Subcutaneous adipose tissue (tissue), 4 donors: ENCODE results near the gene CPTP. TPM values are rescaled to one million over a fixed set of nuclear protein-coding genes. Genes with fewer than 3 reads are reported as not detected.

Source experiments
- total RNA-seq, 4 donors: library from RNA; depleted of rRNA; stranded (reverse); fragments of >200 nt; gene quantifications; one replicate each; pipeline ENCODE4 v1.1.0, GENCODE V29; 2016
- TF ChIP-seq, protein P1 (sequence below): fragments of 450-650 bp; IDR thresholded peaks from one replicate; pipeline ENCODE4 v1.5.1; 2016; ENCODE audit warnings: low read depth, mild to moderate bottlenecking, control low read depth, antibody characterized with exemption, moderate library complexity

CPTP gene
- total RNA-seq, 4 donors from 2014 or later: 4.9 to 33.0 (median 9.4) TPM

DNA sequence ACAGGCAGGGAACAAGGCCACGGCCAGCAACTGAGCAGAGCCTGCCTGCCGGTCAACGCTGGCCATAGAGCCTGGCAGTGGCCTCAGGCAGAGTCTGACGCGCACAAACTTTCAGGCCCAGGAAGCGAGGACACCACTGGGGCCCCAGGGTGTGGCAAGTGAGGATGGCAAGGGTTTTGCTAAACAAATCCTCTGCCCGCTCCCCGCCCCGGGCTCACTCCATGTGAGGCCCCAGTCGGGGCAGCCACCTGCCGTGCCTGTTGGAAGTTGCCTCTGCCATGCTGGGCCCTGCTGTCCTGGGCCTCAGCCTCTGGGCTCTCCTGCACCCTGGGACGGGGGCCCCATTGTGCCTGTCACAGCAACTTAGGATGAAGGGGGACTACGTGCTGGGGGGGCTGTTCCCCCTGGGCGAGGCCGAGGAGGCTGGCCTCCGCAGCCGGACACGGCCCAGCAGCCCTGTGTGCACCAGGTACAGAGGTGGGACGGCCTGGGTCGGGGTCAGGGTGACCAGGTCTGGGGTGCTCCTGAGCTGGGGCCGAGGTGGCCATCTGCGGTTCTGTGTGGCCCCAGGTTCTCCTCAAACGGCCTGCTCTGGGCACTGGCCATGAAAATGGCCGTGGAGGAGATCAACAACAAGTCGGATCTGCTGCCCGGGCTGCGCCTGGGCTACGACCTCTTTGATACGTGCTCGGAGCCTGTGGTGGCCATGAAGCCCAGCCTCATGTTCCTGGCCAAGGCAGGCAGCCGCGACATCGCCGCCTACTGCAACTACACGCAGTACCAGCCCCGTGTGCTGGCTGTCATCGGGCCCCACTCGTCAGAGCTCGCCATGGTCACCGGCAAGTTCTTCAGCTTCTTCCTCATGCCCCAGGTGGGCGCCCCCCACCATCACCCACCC, 6.7 kb downstream of the CPTP start, which contains the start of gene TAS1R3:
TSS of gene TAS1R3 (plus strand) at position 213 of the 898 bp plus-strand sequence. CDS start at position 279, 66 bp downstream.
- TF ChIP-seq, protein P1, sequence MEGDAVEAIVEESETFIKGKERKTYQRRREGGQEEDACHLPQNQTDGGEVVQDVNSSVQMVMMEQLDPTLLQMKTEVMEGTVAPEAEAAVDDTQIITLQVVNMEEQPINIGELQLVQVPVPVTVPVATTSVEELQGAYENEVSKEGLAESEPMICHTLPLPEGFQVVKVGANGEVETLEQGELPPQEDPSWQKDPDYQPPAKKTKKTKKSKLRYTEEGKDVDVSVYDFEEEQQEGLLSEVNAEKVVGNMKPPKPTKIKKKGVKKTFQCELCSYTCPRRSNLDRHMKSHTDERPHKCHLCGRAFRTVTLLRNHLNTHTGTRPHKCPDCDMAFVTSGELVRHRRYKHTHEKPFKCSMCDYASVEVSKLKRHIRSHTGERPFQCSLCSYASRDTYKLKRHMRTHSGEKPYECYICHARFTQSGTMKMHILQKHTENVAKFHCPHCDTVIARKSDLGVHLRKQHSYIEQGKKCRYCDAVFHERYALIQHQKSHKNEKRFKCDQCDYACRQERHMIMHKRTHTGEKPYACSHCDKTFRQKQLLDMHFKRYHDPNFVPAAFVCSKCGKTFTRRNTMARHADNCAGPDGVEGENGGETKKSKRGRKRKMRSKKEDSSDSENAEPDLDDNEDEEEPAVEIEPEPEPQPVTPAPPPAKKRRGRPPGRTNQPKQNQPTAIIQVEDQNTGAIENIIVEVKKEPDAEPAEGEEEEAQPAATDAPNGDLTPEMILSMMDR: no peak

DNA sequence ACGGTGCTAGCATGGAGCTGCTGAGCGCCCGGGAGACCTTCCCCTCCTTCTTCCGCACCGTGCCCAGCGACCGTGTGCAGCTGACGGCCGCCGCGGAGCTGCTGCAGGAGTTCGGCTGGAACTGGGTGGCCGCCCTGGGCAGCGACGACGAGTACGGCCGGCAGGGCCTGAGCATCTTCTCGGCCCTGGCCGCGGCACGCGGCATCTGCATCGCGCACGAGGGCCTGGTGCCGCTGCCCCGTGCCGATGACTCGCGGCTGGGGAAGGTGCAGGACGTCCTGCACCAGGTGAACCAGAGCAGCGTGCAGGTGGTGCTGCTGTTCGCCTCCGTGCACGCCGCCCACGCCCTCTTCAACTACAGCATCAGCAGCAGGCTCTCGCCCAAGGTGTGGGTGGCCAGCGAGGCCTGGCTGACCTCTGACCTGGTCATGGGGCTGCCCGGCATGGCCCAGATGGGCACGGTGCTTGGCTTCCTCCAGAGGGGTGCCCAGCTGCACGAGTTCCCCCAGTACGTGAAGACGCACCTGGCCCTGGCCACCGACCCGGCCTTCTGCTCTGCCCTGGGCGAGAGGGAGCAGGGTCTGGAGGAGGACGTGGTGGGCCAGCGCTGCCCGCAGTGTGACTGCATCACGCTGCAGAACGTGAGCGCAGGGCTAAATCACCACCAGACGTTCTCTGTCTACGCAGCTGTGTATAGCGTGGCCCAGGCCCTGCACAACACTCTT, 7.6 kb downstream of the CPTP start:
- TF ChIP-seq, protein P1: no peak

DNA sequence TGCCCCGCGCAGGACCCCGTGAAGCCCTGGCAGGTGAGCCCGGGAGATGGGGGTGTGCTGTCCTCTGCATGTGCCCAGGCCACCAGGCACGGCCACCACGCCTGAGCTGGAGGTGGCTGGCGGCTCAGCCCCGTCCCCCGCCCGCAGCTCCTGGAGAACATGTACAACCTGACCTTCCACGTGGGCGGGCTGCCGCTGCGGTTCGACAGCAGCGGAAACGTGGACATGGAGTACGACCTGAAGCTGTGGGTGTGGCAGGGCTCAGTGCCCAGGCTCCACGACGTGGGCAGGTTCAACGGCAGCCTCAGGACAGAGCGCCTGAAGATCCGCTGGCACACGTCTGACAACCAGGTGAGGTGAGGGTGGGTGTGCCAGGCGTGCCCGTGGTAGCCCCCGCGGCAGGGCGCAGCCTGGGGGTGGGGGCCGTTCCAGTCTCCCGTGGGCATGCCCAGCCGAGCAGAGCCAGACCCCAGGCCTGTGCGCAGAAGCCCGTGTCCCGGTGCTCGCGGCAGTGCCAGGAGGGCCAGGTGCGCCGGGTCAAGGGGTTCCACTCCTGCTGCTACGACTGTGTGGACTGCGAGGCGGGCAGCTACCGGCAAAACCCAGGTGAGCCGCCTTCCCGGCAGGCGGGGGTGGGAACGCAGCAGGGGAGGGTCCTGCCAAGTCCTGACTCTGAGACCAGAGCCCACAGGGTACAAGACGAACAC, 8.3 kb downstream of the CPTP start:
- TF ChIP-seq, protein P1: no peak

DNA sequence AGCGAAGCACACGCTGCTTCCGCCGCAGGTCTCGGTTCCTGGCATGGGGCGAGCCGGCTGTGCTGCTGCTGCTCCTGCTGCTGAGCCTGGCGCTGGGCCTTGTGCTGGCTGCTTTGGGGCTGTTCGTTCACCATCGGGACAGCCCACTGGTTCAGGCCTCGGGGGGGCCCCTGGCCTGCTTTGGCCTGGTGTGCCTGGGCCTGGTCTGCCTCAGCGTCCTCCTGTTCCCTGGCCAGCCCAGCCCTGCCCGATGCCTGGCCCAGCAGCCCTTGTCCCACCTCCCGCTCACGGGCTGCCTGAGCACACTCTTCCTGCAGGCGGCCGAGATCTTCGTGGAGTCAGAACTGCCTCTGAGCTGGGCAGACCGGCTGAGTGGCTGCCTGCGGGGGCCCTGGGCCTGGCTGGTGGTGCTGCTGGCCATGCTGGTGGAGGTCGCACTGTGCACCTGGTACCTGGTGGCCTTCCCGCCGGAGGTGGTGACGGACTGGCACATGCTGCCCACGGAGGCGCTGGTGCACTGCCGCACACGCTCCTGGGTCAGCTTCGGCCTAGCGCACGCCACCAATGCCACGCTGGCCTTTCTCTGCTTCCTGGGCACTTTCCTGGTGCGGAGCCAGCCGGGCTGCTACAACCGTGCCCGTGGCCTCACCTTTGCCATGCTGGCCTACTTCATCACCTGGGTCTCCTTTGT, 9.1 kb downstream of the CPTP start:
- TF ChIP-seq, protein P1: no peak

DNA sequence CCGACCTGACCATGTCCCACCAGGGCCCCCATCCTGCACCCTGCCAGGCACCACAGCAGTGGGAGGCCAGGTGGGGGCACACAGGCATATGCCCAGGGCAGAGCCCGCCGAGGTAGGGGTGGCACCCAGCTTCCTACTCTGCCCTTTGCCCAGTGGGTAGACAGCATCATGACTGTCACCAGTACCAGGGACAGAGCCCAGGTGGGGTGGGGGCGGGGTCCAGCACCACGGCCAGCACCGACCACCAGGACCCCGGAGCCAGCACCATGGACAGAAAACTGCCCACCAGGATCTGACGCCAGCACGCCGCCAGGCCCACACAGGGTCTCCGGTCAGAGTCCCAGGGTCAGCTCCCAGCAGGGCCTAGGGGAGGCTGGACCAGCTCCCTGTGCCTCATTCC, 10.2 kb downstream of the CPTP start:
- TF ChIP-seq, protein P1: no peak

DNA sequence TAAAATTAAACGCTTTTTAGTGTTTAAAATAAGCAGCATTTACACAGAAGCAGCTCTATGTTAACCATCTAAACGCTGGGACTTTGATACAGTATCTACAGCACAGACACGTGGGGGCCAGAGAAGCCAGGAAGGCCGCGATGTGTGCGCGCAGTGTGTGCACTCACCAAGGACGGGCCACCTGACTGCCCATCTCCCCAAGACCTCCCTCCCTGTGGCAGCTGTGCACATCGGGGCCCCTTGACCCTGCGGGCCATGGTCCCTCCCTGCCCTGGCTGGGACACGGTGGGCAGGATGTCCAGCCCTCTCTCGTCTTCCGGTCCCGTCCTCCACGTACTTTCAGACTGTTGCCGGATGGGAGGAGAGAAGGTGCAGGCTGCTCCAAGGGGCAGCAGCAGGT, 10.7 kb downstream of the CPTP start:
- TF ChIP-seq, protein P1: no peak
